B cell (primary cell): ENCODE data around the gene KPNA6. TPM values are rescaled to one million over a fixed set of nuclear protein-coding genes. Genes with fewer than 3 reads are reported as not detected.

ENCODE experiments used
- ATAC-seq: fragments of 200-7000 bp; cut with Tn5 transposase; one replicate; pipeline ENCODE4 v1.10.0; 2021; ENCODE audit warnings: low read depth, mild to moderate bottlenecking, moderate number of reproducible peaks, moderate library complexity
- CTCF ChIA-PET: fragments of 350-600 bp; sonication (Branson Sonifier 250); formaldehyde crosslinking; loops from one replicate; lab custom pipeline; 2021; ENCODE audit warnings: antibody characterized with exemption, inconsistent platforms; lab: Charles Lee
- POLR2A ChIA-PET: fragments of 350-600 bp; sonication (Branson Sonifier 250); formaldehyde crosslinking; loops from one replicate; lab custom pipeline; 2021; ENCODE audit warnings: antibody characterized with exemption; lab: Charles Lee
- DNase-seq: peaks from one replicate; pipeline ENCODE4 v3.0.0; 2013
- H2AFZ ChIP-seq: 2 replicates; pipeline ENCODE4 v1.6.1; 2012; ENCODE audit warnings: mild to moderate bottlenecking, low read depth, low read length; ENCODE audit not compliant: insufficient read depth, poor library complexity, severe bottlenecking
- H3K27ac ChIP-seq, 2 donors: 1 replicate in 1 of 2; 2 replicates in 1 of 2; pipeline ENCODE4 v1.5.1; 2012 to 2013; ENCODE audit warnings: low read length in 2 of 2, mild to moderate bottlenecking in 2 of 2, moderate library complexity in 1 of 2
- H3K27me3 ChIP-seq, 4 experiments: fragments of 200-600 bp in 1 of 4; sonication (generic) in 1 of 4; replicated peaks in 1 of 4; 1 replicate in 2 of 4; 2 replicates in 2 of 4; pipeline versions ENCODE4 v1.6.1 to v1.7.0; 2013 to 2016; ENCODE audit warnings: low read length in 3 of 4, mild to moderate bottlenecking in 2 of 4, mixed read lengths in 1 of 4, moderate library complexity in 1 of 4; ENCODE audit not compliant: insufficient read depth in 4 of 4, control insufficient read depth in 3 of 4; ENCODE audit errors: control extremely low read depth in 1 of 4
- H3K36me3 ChIP-seq, 2 experiments: replicated peaks in 1 of 2; 1 replicate in 1 of 2; 2 replicates in 1 of 2; pipeline versions ENCODE4 v1.6.1 to v1.7.1; 2013; ENCODE audit warnings: low read length in 1 of 2; ENCODE audit not compliant: insufficient read depth in 2 of 2, control insufficient read depth in 1 of 2; ENCODE audit errors: control extremely low read depth in 1 of 2, extremely low read depth in 1 of 2
- H3K4me1 ChIP-seq, 2 donors: fragments of 200-600 bp in 1 of 2; sonication (generic) in 1 of 2; 1 replicate in 1 of 2; 2 replicates in 1 of 2; pipeline versions ENCODE4 v1.5.1 to v1.6.1; 2013 to 2017; ENCODE audit warnings: low read length in 2 of 2; ENCODE audit not compliant: control insufficient read depth in 2 of 2, insufficient read depth in 2 of 2
- H3K4me2 ChIP-seq: replicated peaks from 2 replicates; pipeline ENCODE3; 2012; ENCODE audit warnings: mild to moderate bottlenecking, low read depth, low read length; ENCODE audit not compliant: poor library complexity, severe bottlenecking
- H3K4me3 ChIP-seq, 5 experiments: fragments of 200-600 bp in 1 of 5; sonication (generic) in 1 of 5; 1 replicate in 3 of 5; 2 replicates in 2 of 5; pipeline versions ENCODE4 v1.5.1 to v1.7.0; 2011 to 2016; ENCODE audit warnings: low read length in 4 of 5, mild to moderate bottlenecking in 4 of 5, low read depth in 2 of 5, control low read depth in 1 of 5, moderate library complexity in 1 of 5; ENCODE audit not compliant: insufficient read depth in 1 of 5; ENCODE audit errors: control extremely low read depth in 1 of 5, extremely low read depth in 1 of 5
- H3K79me2 ChIP-seq: fragments of 200-600 bp; sonication (generic); one replicate; pipeline ENCODE4 v1.6.0; 2016; ENCODE audit warnings: low read length; ENCODE audit not compliant: control insufficient read depth, insufficient read depth
- H3K9ac ChIP-seq: fragments of 200-600 bp; sonication (generic); 2 replicates; pipeline ENCODE4 v1.6.1; 2017; ENCODE audit warnings: mild to moderate bottlenecking, low read length, moderate library complexity
- H3K9me3 ChIP-seq, 3 donors: one replicate each; pipeline versions ENCODE4 v1.6.1 to v1.7.1; 2013; ENCODE audit warnings: low read length in 2 of 3; ENCODE audit not compliant: control insufficient read depth in 2 of 3, insufficient read depth in 1 of 3; ENCODE audit errors: control extremely low read depth in 1 of 3
- H4K20me1 ChIP-seq: 2 replicates; pipeline ENCODE4 v1.6.0; 2012; ENCODE audit warnings: mild to moderate bottlenecking, low read length; ENCODE audit not compliant: insufficient read depth, control insufficient read depth, poor library complexity, severe bottlenecking
- H3K27ac Mint-ChIP-seq: one replicate; pipeline ENCODE4 v1.8.0; 2021; ENCODE audit warnings: mixed read lengths
- H3K27me3 Mint-ChIP-seq: one replicate; pipeline ENCODE4 v1.8.0; 2021; ENCODE audit warnings: mixed read lengths
- H3K4me1 Mint-ChIP-seq: one replicate; pipeline ENCODE4 v1.8.0; 2021; ENCODE audit warnings: mixed read lengths
- H3K4me3 Mint-ChIP-seq: one replicate; pipeline ENCODE4 v1.8.0; 2021; ENCODE audit warnings: mixed read lengths
- H3K9me3 Mint-ChIP-seq: one replicate; pipeline ENCODE4 v1.8.0; 2022; ENCODE audit warnings: mixed read lengths; ENCODE audit not compliant: insufficient read depth
- EZH2 ChIP-seq: IDR thresholded peaks from 2 replicates; pipeline ENCODE4 v1.6.1; 2012; ENCODE audit warnings: borderline replicate concordance, low read depth, mild to moderate bottlenecking, moderate library complexity, low read length; ENCODE audit not compliant: insufficient read depth, poor library complexity, severe bottlenecking
- WGBS: methylation state at CpG from one replicate; pipeline ENCODE4 v1.1.5; 2013; ENCODE audit warnings: missing lambda C conversion rate; ENCODE audit not compliant: insufficient coverage; 5-methylcytosine and 5-hydroxymethylcytosine counted together
- intact Hi-C: fragments of 100-400 bp; cut with micrococcal nuclease; formaldehyde crosslinking; loops from one replicate; pipeline ENCODE4 v1.10.0; 2022
- polyA plus RNA-seq: library from polyadenylated mRNA; depleted of rRNA; stranded (reverse); fragments of >200 nt; gene quantifications from 2 replicates; pipeline ENCODE4 v1.2.3, GENCODE V29; 2012
- total RNA-seq, 2 donors: library from RNA; stranded (reverse); fragments of 120-200 nt in 1 of 2; gene quantifications; 1 replicate in 1 of 2; 2 replicates in 1 of 2; pipeline versions ENCODE4 v1.2.3 to v1.2.4, GENCODE V29; 2013 to 2022
- TF ChIP-seq, protein P1 (sequence below): fragments of 200-600 bp; IDR thresholded peaks from one replicate; pipeline ENCODE4 v1.8.0; 2022; ENCODE audit warnings: antibody characterized with exemption, mild to moderate bottlenecking

KPNA6 gene
- total and polyA plus RNA-seq, 2 donors (not counting 1 experiment from before 2014, with no cell fraction given): 14.0 to 49.9 TPM

DNA sequence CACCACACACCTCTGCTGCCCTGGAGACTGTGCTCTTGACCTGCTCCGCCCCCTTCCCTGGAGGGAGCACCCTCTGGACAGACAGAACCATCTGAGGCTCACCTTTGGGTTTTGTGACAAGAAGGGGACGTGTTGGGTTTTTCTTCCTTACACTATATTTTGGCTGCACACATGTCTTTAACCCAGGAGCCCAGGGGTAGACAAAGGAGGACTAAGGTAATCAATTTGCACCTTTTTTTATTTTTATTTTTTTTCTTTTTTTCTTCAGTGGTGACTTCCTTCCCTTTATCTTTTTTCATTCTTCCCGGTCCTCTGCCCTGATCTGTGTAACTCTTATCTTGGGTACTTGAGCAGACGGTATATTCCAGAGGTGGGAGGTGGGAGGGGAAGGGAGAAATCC lies 63.1 kb downstream of the KPNA6 start:
- Histone ChIP-seq H3K79me2 (peaks cover 2% of the 10 kb centered on the region), H2AFZ (no peak overlapping the region), H4K20me1 (no peaks in the 10 kb centered on the region), H3K4me1 (no peaks in the 10 kb centered on the region), H3K9me3 (no peaks in the 10 kb centered on the region), H3K27me3 (no peaks in the 10 kb centered on the region), H3K27ac (no peak overlapping the region), H3K36me3 (peaks cover 11 to 70% of the 10 kb centered on the region in 2 experiments), H3K9ac (no peak overlapping the region), H3K4me3 (no peak overlapping the region), H3K4me2 (no peak overlapping the region)
- DNase-seq: no peak
- Mint-ChIP-seq H3K4me3 (no peak overlapping the region), H3K27me3 (no peaks in the 10 kb centered on the region), H3K27ac (no peak overlapping the region), H3K9me3 (no peaks in the 10 kb centered on the region), H3K4me1 (no peaks in the 10 kb centered on the region)
- POLR2A ChIA-PET: no interaction called here
- ATAC-seq: no peak
- WGBS: no CpG with 5 or more reads among the region's 4 CpGs
- CTCF ChIA-PET: interaction anchor here (1.0 kb wide), 1 partner anchor 44 kb away, joined by 3 read pairs; no protein-coding TSS in a partner anchor
- TF ChIP-seq, protein P1, sequence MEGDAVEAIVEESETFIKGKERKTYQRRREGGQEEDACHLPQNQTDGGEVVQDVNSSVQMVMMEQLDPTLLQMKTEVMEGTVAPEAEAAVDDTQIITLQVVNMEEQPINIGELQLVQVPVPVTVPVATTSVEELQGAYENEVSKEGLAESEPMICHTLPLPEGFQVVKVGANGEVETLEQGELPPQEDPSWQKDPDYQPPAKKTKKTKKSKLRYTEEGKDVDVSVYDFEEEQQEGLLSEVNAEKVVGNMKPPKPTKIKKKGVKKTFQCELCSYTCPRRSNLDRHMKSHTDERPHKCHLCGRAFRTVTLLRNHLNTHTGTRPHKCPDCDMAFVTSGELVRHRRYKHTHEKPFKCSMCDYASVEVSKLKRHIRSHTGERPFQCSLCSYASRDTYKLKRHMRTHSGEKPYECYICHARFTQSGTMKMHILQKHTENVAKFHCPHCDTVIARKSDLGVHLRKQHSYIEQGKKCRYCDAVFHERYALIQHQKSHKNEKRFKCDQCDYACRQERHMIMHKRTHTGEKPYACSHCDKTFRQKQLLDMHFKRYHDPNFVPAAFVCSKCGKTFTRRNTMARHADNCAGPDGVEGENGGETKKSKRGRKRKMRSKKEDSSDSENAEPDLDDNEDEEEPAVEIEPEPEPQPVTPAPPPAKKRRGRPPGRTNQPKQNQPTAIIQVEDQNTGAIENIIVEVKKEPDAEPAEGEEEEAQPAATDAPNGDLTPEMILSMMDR: no peak
- no peak for TF ChIP-seq EZH2
- intact Hi-C loops: no loop called here

DNA sequence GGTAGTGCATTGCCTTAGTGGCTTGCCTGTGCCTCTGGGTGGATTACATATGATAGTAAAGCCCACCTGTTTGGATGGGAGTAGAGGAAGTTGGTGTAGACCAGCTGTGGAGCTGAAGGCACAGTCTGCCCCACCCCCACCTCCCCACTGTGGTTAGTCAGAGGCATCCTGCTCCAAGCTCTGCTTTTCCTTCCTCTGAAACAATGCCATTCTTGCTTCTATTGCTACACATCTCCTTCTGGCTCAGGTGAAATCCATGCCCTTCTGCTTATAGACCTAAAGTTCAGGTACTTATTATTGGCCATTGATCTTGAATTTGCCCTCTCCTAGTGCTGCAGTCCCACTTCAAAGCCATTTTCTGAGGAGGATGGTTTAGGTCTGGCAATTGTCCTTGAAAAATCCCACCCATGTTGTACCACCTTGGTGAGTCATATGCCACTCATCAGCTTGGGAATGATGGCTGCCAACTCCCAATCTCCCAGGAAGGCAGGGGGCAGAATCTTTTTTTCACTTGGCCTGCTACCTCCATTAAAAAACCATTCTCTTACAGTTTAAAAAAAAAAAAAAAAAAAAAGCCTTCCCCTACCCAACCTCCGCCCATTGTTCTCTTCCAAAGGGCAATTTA lies 64.9 kb downstream of the KPNA6 start:
- DNase-seq (no peak), ATAC-seq (no peak)
- no peaks in the 10 kb centered on the region for H3K79me2 ChIP-seq
- Mint-ChIP-seq H3K27me3 (no peaks in the 10 kb centered on the region), H3K9me3 (no peaks in the 10 kb centered on the region), H3K4me1 (no peaks in the 10 kb centered on the region), H3K4me3 (no peak overlapping the region), H3K27ac (no peak overlapping the region)
- no peak overlapping the region for H3K4me3 ChIP-seq
- CTCF ChIA-PET: interaction anchor here (0.6 to 1.4 kb wide), 2 partner anchors 68 to 917 kb away, joined by 3 read pairs; no protein-coding TSS in a partner anchor
- peaks cover 5 to 58% of the 10 kb centered on the region in 2 experiments for H3K36me3 ChIP-seq
- no peaks in the 10 kb centered on the region for H4K20me1 ChIP-seq
- TF ChIP-seq, protein P1: no peak
- no peak for TF ChIP-seq EZH2
- H3K27ac ChIP-seq: no peak overlapping the region
- H3K9me3 ChIP-seq: no peaks in the 10 kb centered on the region
- intact Hi-C loops: no loop called here
- H3K9ac ChIP-seq: no peak overlapping the region
- POLR2A ChIA-PET: interaction anchor here (0.6 kb wide), 1 partner anchor 389 kb away, joined by 6 read pairs; no protein-coding TSS in a partner anchor
- no peaks in the 10 kb centered on the region for H3K27me3 ChIP-seq
- H2AFZ ChIP-seq: no peak overlapping the region
- no CpG with 5 or more reads among the region's 1 CpG for WGBS
- no peaks in the 10 kb centered on the region for H3K4me1 ChIP-seq
- H3K4me2 ChIP-seq: no peak overlapping the region
